KBM-7 (cell line): ENCODE data around the gene C17orf67.

Source experiments
- DNase-seq: peaks from one replicate; pipeline ENCODE4 v3.0.0-alpha.2; 2015
- in situ Hi-C: fragments of 300-500 bp; cut with MboI; formaldehyde crosslinking; loops from 2 replicates; pipeline ENCODE4 v1.14.3; 2020; ENCODE audit warnings: low sequenced_read_pairs, low pct_unique_long_range_greater_than_20kb, mixed read lengths

Gene C17orf67

GRCh38 chr17:56833809-56834379, at the start of gene C17orf67, which contains the start of gene DGKE:
C17orf67 (minus strand) TSS chr17:56833920; CDS start chr17:56815810, 18,110 bp downstream.
DGKE (plus strand) TSS chr17:56834151; CDS start chr17:56834796, 645 bp downstream.
- peak; percentile 88 for DNase-seq
- in situ Hi-C loops = no loop called here

- in situ Hi-C loops = no loop called here
- DNase-seq = no peak
These were observed 48.1 kb upstream of the C17orf67 start for GRCh38 chr17:56881685-56882295.

- DNase-seq = no peak
- in situ Hi-C loops = no loop called here
These were observed 46.9 kb upstream of the C17orf67 start for GRCh38 chr17:56880571-56880970.

GRCh38 chr17:56880133-56880532, 46.4 kb upstream of the C17orf67 start:
- no peak for DNase-seq
- in situ Hi-C loops = no loop called here

GRCh38 chr17:56879280-56879679, 45.6 kb upstream of the C17orf67 start:
- in situ Hi-C loops = no loop called here
- DNase-seq = no peak

- in situ Hi-C loops = no loop called here
These were observed 43.1 kb upstream of the C17orf67 start for GRCh38 chr17:56876766-56877179.

GRCh38 chr17:56870081-56870651, 36.4 kb upstream of the C17orf67 start:
- in situ Hi-C loops = no loop called here
- no peak for DNase-seq

More at GRCh38 chr17:56876766-56877179, 43.1 kb upstream of the C17orf67 start:
- DNase-seq = no peak

- in situ Hi-C loops = no loop called here
- DNase-seq = no peak
These were observed 35.0 kb upstream of the C17orf67 start for GRCh38 chr17:56868716-56869115.

GRCh38 chr17:56867948-56868376, 34.2 kb upstream of the C17orf67 start:
- in situ Hi-C loops = no loop called here
- no peak for DNase-seq

GRCh38 chr17:56866496-56866895, 32.8 kb upstream of the C17orf67 start:
- peak; percentile 14 for DNase-seq
- in situ Hi-C loops = no loop called here

- DNase-seq = no peak
- in situ Hi-C loops = no loop called here
These were observed 32.4 kb upstream of the C17orf67 start for GRCh38 chr17:56866076-56866475.

- in situ Hi-C loops = no loop called here
- DNase-seq = no peak
These were observed 30.3 kb upstream of the C17orf67 start for GRCh38 chr17:56863974-56864373.

- no peak for DNase-seq
- in situ Hi-C loops = no loop called here
These were observed 28.2 kb upstream of the C17orf67 start for GRCh38 chr17:56861899-56862298.

- no peak for DNase-seq
- in situ Hi-C loops = no loop called here
These were observed 17.3 kb upstream of the C17orf67 start for GRCh38 chr17:56851008-56851407.

GRCh38 chr17:56850591-56850990, 16.9 kb upstream of the C17orf67 start:
- in situ Hi-C loops = no loop called here
- DNase-seq = no peak

GRCh38 chr17:56849131-56849530, 15.4 kb upstream of the C17orf67 start:
- in situ Hi-C loops = no loop called here
- no peak for DNase-seq

GRCh38 chr17:56847106-56847505, 13.4 kb upstream of the C17orf67 start:
- in situ Hi-C loops = no loop called here
- no peak for DNase-seq

GRCh38 chr17:56845934-56846333, 12.2 kb upstream of the C17orf67 start:
- no peak for DNase-seq
- in situ Hi-C loops = no loop called here

- in situ Hi-C loops = no loop called here
- DNase-seq = no peak
These were observed 8.9 kb upstream of the C17orf67 start for GRCh38 chr17:56842577-56842976.

GRCh38 chr17:56838687-56839086, 5.0 kb upstream of the C17orf67 start:
- in situ Hi-C loops = no loop called here
- no peak for DNase-seq

- in situ Hi-C loops = no loop called here
- no peak for DNase-seq
These were observed 1.5 kb upstream of the C17orf67 start for GRCh38 chr17:56835264-56835585.
